IPS-15b (cell line): ENCODE results near the gene ARL4A.

Experiments
- H3K27me3 ChIP-seq: one replicate; pipeline ENCODE4 v1.6.1; 2013; ENCODE audit warnings: low read length; ENCODE audit not compliant: control insufficient read depth, insufficient read depth
- H3K36me3 ChIP-seq: one replicate; pipeline ENCODE4 v1.6.1; 2013; ENCODE audit warnings: low read length; ENCODE audit not compliant: control insufficient read depth, insufficient read depth
- H3K4me1 ChIP-seq: one replicate; pipeline ENCODE4 v1.6.1; 2013; ENCODE audit warnings: mild to moderate bottlenecking, low read length; ENCODE audit not compliant: control insufficient read depth, insufficient read depth
- H3K4me3 ChIP-seq: one replicate; pipeline ENCODE4 v1.5.1; 2013; ENCODE audit warnings: low read depth, low read length
- H3K9ac ChIP-seq: one replicate; pipeline ENCODE4 v1.6.1; 2013; ENCODE audit warnings: low read depth, mild to moderate bottlenecking, low read length
- H3K9me3 ChIP-seq: one replicate; pipeline ENCODE4 v1.6.1; 2013; ENCODE audit warnings: mild to moderate bottlenecking, low read length; ENCODE audit not compliant: control insufficient read depth, insufficient read depth

The ARL4A gene

GRCh38 chr7:12721286-12721830, 33.9 kb downstream of the ARL4A start:
- Histone ChIP-seq H3K27me3 (no peaks in the 10 kb centered on the region), H3K36me3 (no peaks in the 10 kb centered on the region), H3K9ac (no peak overlapping the region), H3K4me3 (no peak overlapping the region), H3K9me3 (no peaks in the 10 kb centered on the region), H3K4me1 (peaks cover 11% of the 10 kb centered on the region)

GRCh38 chr7:12722136-12722535, 34.7 kb downstream of the ARL4A start:
- H3K4me3 ChIP-seq, result no peak overlapping the region
- no peaks in the 10 kb centered on the region for H3K36me3 ChIP-seq
- no peaks in the 10 kb centered on the region for H3K27me3 ChIP-seq
- H3K4me1 ChIP-seq, result peaks cover 5% of the 10 kb centered on the region
- H3K9me3 ChIP-seq, result no peaks in the 10 kb centered on the region
- no peak overlapping the region for H3K9ac ChIP-seq

- H3K9ac ChIP-seq, result no peak overlapping the region
- H3K27me3 ChIP-seq, result no peaks in the 10 kb centered on the region
- H3K4me1 ChIP-seq, result peaks cover 5% of the 10 kb centered on the region
- H3K9me3 ChIP-seq, result no peaks in the 10 kb centered on the region
- no peaks in the 10 kb centered on the region for H3K36me3 ChIP-seq
- H3K4me3 ChIP-seq, result no peak overlapping the region
Measured at GRCh38 chr7:12722636-12723605, 35.5 kb downstream of the ARL4A start.

- Histone ChIP-seq H3K27me3 (no peaks in the 10 kb centered on the region), H3K9me3 (no peaks in the 10 kb centered on the region), H3K4me1 (peaks cover 7% of the 10 kb centered on the region), H3K9ac (no peak overlapping the region), H3K36me3 (no peaks in the 10 kb centered on the region), H3K4me3 (no peak overlapping the region)
Measured at GRCh38 chr7:12725575-12726316, 38.3 kb downstream of the ARL4A start.

- Histone ChIP-seq H3K4me3 (no peak overlapping the region), H3K27me3 (no peaks in the 10 kb centered on the region), H3K36me3 (no peaks in the 10 kb centered on the region), H3K9me3 (no peaks in the 10 kb centered on the region), H3K9ac (no peak overlapping the region), H3K4me1 (peaks cover 12% of the 10 kb centered on the region)
Measured at GRCh38 chr7:12726908-12727307, 39.5 kb downstream of the ARL4A start.

- Histone ChIP-seq H3K4me3 (no peak overlapping the region), H3K27me3 (no peaks in the 10 kb centered on the region), H3K4me1 (peaks cover 12% of the 10 kb centered on the region), H3K36me3 (no peaks in the 10 kb centered on the region), H3K9ac (no peak overlapping the region), H3K9me3 (no peaks in the 10 kb centered on the region)
Measured at GRCh38 chr7:12727455-12728191, 40.2 kb downstream of the ARL4A start.

GRCh38 chr7:12728192-12728538, 40.7 kb downstream of the ARL4A start:
- Histone ChIP-seq H3K4me1 (peaks cover 12% of the 10 kb centered on the region), H3K27me3 (no peaks in the 10 kb centered on the region), H3K9me3 (no peaks in the 10 kb centered on the region), H3K9ac (no peak overlapping the region), H3K36me3 (no peaks in the 10 kb centered on the region), H3K4me3 (no peak overlapping the region)

- no peaks in the 10 kb centered on the region for H3K9me3 ChIP-seq
- H3K9ac ChIP-seq, result no peak overlapping the region
- peaks cover 12% of the 10 kb centered on the region for H3K4me1 ChIP-seq
- no peaks in the 10 kb centered on the region for H3K36me3 ChIP-seq
- no peaks in the 10 kb centered on the region for H3K27me3 ChIP-seq
- no peak overlapping the region for H3K4me3 ChIP-seq
Measured at GRCh38 chr7:12729112-12729511, 41.7 kb downstream of the ARL4A start.

GRCh38 chr7:12730523-12730922, 43.1 kb downstream of the ARL4A start:
- Histone ChIP-seq H3K4me1 (peaks cover 12% of the 10 kb centered on the region), H3K9ac (no peak overlapping the region)

GRCh38 chr7:12731214-12731656, 43.8 kb downstream of the ARL4A start:
- Histone ChIP-seq H3K36me3 (no peaks in the 10 kb centered on the region), H3K9me3 (no peaks in the 10 kb centered on the region), H3K4me3 (no peak overlapping the region), H3K27me3 (no peaks in the 10 kb centered on the region), H3K9ac (no peak overlapping the region), H3K4me1 (peaks cover 12% of the 10 kb centered on the region)

More at GRCh38 chr7:12730523-12730922, 43.1 kb downstream of the ARL4A start:
- Histone ChIP-seq H3K9me3 (no peaks in the 10 kb centered on the region), H3K36me3 (no peaks in the 10 kb centered on the region), H3K4me3 (no peak overlapping the region), H3K27me3 (no peaks in the 10 kb centered on the region)

- H3K4me1 ChIP-seq, result peaks cover 12% of the 10 kb centered on the region
- no peak overlapping the region for H3K4me3 ChIP-seq
- H3K9me3 ChIP-seq, result no peaks in the 10 kb centered on the region
- H3K9ac ChIP-seq, result no peak overlapping the region
- H3K27me3 ChIP-seq, result no peaks in the 10 kb centered on the region
- no peaks in the 10 kb centered on the region for H3K36me3 ChIP-seq
Measured at GRCh38 chr7:12731775-12732174, 44.3 kb downstream of the ARL4A start.
